HL-60 (cell line): Measurements from ENCODE around the gene SRSF12.

ENCODE experiments used
- GABPA ChIP-seq: IDR thresholded peaks from 2 replicates; pipeline ENCODE4 v1.6.1; 2012; ENCODE audit warnings: low read depth
- POLR2AphosphoS5 ChIP-seq: IDR thresholded peaks from 2 replicates; pipeline ENCODE4 v1.6.1; 2012; ENCODE audit warnings: low read depth
- REST ChIP-seq: IDR thresholded peaks from 2 replicates; pipeline ENCODE4 v1.6.1; 2012; ENCODE audit warnings: low read depth; ENCODE audit not compliant: insufficient replicate concordance
- TF ChIP-seq, protein P1 (sequence below): IDR thresholded peaks from one replicate; pipeline ENCODE4 v1.5.1; 2011; ENCODE audit warnings: low read length, control low read depth, inconsistent platforms; ENCODE audit not compliant: insufficient read depth

GRCh38 chr6:89084954-89085353 lies 32.9 kb downstream of the SRSF12 start:
- TF ChIP-seq, protein P1, sequence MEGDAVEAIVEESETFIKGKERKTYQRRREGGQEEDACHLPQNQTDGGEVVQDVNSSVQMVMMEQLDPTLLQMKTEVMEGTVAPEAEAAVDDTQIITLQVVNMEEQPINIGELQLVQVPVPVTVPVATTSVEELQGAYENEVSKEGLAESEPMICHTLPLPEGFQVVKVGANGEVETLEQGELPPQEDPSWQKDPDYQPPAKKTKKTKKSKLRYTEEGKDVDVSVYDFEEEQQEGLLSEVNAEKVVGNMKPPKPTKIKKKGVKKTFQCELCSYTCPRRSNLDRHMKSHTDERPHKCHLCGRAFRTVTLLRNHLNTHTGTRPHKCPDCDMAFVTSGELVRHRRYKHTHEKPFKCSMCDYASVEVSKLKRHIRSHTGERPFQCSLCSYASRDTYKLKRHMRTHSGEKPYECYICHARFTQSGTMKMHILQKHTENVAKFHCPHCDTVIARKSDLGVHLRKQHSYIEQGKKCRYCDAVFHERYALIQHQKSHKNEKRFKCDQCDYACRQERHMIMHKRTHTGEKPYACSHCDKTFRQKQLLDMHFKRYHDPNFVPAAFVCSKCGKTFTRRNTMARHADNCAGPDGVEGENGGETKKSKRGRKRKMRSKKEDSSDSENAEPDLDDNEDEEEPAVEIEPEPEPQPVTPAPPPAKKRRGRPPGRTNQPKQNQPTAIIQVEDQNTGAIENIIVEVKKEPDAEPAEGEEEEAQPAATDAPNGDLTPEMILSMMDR = no peak
- TF ChIP-seq POLR2AphosphoS5 (no peak), GABPA (no peak), REST (no peak)
